ENCODE measurements around the gene AMPD2.

AMPD2 gene

GRCh38 chr1:109613361-109614147 is 6.1 kb upstream of the AMPD2 start:
- no peak for TF ChIP-seq CTCF (conservative IDR thresholded peaks at IDR 0.05; ENCODE audit: low read depth, low read length)
- no peak overlapping the region for H3K4me3 ChIP-seq (ENCODE audit: low read depth, low read length)
- DNase-seq (ENCODE audit: low read depth), result peak; percentile 62

- H3K4me3 ChIP-seq (ENCODE audit: low read depth, low read length), result no peak overlapping the region
- peak; percentile 46 for DNase-seq (ENCODE audit: low read depth)
- TF ChIP-seq CTCF (conservative IDR thresholded peaks at IDR 0.05; ENCODE audit: low read depth, low read length), result no peak
Measured at GRCh38 chr1:109615879-109616278, 3.8 kb upstream of the AMPD2 start.

- no peak for TF ChIP-seq CTCF (conservative IDR thresholded peaks at IDR 0.05; ENCODE audit: low read depth, low read length)
- H3K4me3 ChIP-seq (ENCODE audit: low read depth, low read length), result no peak overlapping the region
- no peak for DNase-seq (ENCODE audit: low read depth)
Measured at GRCh38 chr1:109616391-109616790, 3.2 kb upstream of the AMPD2 start.

- peak; percentile 4 for TF ChIP-seq CTCF (conservative IDR thresholded peaks at IDR 0.05; ENCODE audit: low read depth, low read length)
- DNase-seq (ENCODE audit: low read depth), result peak; percentile 94
- H3K4me3 ChIP-seq (ENCODE audit: low read depth, low read length), result no peak overlapping the region
Measured at GRCh38 chr1:109617291-109617801, 2.3 kb upstream of the AMPD2 start.

GRCh38 chr1:109618661-109619575 is 719 bp upstream of the AMPD2 start:
- no peak for DNase-seq (ENCODE audit: low read depth)
- H3K4me3 ChIP-seq (ENCODE audit: low read depth, low read length), result peak overlapping the region; percentile 93
- TF ChIP-seq CTCF (conservative IDR thresholded peaks at IDR 0.05; ENCODE audit: low read depth, low read length), result no peak

GRCh38 chr1:109620401-109620791 is 759 bp downstream of the AMPD2 start:
- TF ChIP-seq CTCF (conservative IDR thresholded peaks at IDR 0.05; ENCODE audit: low read depth, low read length), result no peak
- DNase-seq (ENCODE audit: low read depth), result peak; percentile 54
- peak overlapping the region; percentile 93 for H3K4me3 ChIP-seq (ENCODE audit: low read depth, low read length)
